DMS79 treated with DMSO at 0.1 percent for 48 hours (cell line): Measurements from ENCODE around the gene ZNF576.
"Not testable (repeated sequence)": the region's sequence is repeated elsewhere in the genome, so short reads cannot be mapped to it uniquely, and the experiment has no call there.

Experiments
- DNase-seq: peaks from one replicate; lab custom pipeline; 2025; lab: John Stamatoyannopoulos, UW

The ZNF576 gene

GRCh38 chr19:43626838-43627237 is 30.4 kb downstream of the ZNF576 start:
- no peak for DNase-seq

GRCh38 chr19:43628646-43629326 is 32.4 kb downstream of the ZNF576 start:
- no peak for DNase-seq

- no peak for DNase-seq
Measured at GRCh38 chr19:43631491-43631890, 35.1 kb downstream of the ZNF576 start.

- no peak for DNase-seq
Measured at GRCh38 chr19:43633520-43633919, 37.1 kb downstream of the ZNF576 start.

GRCh38 chr19:43634068-43634467 is 37.7 kb downstream of the ZNF576 start:
- no peak for DNase-seq

GRCh38 chr19:43634506-43634871 is 38.1 kb downstream of the ZNF576 start:
- DNase-seq: no peak

- no peak for DNase-seq
Measured at GRCh38 chr19:43634872-43635560, 38.6 kb downstream of the ZNF576 start.

GRCh38 chr19:43635561-43635940 is 39.2 kb downstream of the ZNF576 start:
- DNase-seq: not testable (repeated sequence)

GRCh38 chr19:43636121-43636683 is 39.8 kb downstream of the ZNF576 start:
- DNase-seq: no peak

GRCh38 chr19:43638214-43638994 is 42.0 kb downstream of the ZNF576 start:
- no peak for DNase-seq

- no peak for DNase-seq
Measured at GRCh38 chr19:43638995-43639518, 42.7 kb downstream of the ZNF576 start.

- peak; percentile 22 for DNase-seq
Measured at GRCh38 chr19:43639519-43640423, 43.4 kb downstream of the ZNF576 start, which contains the start of gene CADM4. TSS of gene CADM4 (minus strand) at chr19:43639850. CDS start at chr19:43639790, 60 bp downstream.

- DNase-seq: no peak
Measured at GRCh38 chr19:43640424-43640757, 44.0 kb downstream of the ZNF576 start.

- DNase-seq: no peak
Measured at GRCh38 chr19:43641333-43641732, 44.9 kb downstream of the ZNF576 start.

GRCh38 chr19:43642531-43642930 is 46.1 kb downstream of the ZNF576 start:
- no peak for DNase-seq

- DNase-seq: peak; percentile 2
Measured at GRCh38 chr19:43643326-43643725, 46.9 kb downstream of the ZNF576 start.

GRCh38 chr19:43644181-43644580 is 47.8 kb downstream of the ZNF576 start:
- DNase-seq: no peak

- DNase-seq: no peak
Measured at GRCh38 chr19:43648633-43649032, 52.2 kb downstream of the ZNF576 start.

- DNase-seq: no peak
Measured at GRCh38 chr19:43649514-43649913, 53.1 kb downstream of the ZNF576 start.

- DNase-seq: not testable (repeated sequence)
Measured at GRCh38 chr19:43650276-43650675, 53.9 kb downstream of the ZNF576 start.
